Subcutaneous adipose tissue (tissue), 4 donors: ENCODE measurements around the gene UTS2B. TPM values are rescaled to one million over a fixed set of nuclear protein-coding genes. Genes with fewer than 3 reads are reported as not detected.

Experiments
- total RNA-seq, 4 donors: library from RNA; depleted of rRNA; stranded (reverse); fragments of >200 nt; gene quantifications; one replicate each; pipeline ENCODE4 v1.1.0, GENCODE V29; 2016
- TF ChIP-seq, protein P1 (sequence below): fragments of 450-650 bp; IDR thresholded peaks from one replicate; pipeline ENCODE4 v1.5.1; 2016; ENCODE audit warnings: low read depth, mild to moderate bottlenecking, control low read depth, antibody characterized with exemption, moderate library complexity

Gene UTS2B
- total RNA-seq, 4 donors from 2014 or later = 0.82 to 2.0 (median 1.1) TPM

DNA sequence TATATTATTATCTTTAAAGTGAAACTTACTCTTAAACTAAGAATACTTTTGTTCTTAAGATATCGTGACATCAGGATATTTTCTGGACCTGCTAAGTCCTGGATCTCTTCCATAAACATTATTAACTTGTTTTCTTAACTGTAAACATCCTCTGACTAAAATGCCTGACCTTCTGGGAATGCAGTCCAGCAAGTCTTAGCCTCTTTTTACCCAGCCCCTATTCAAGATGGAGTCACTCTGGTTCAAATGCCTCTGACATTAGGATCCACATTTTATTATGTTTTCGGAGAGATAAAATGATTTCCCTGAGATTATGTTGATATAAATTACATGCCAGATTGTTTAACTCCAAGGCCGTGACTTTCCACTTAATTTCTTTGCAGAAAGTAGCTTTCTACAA lies 93.7 kb downstream of the UTS2B start:
- TF ChIP-seq, protein P1, sequence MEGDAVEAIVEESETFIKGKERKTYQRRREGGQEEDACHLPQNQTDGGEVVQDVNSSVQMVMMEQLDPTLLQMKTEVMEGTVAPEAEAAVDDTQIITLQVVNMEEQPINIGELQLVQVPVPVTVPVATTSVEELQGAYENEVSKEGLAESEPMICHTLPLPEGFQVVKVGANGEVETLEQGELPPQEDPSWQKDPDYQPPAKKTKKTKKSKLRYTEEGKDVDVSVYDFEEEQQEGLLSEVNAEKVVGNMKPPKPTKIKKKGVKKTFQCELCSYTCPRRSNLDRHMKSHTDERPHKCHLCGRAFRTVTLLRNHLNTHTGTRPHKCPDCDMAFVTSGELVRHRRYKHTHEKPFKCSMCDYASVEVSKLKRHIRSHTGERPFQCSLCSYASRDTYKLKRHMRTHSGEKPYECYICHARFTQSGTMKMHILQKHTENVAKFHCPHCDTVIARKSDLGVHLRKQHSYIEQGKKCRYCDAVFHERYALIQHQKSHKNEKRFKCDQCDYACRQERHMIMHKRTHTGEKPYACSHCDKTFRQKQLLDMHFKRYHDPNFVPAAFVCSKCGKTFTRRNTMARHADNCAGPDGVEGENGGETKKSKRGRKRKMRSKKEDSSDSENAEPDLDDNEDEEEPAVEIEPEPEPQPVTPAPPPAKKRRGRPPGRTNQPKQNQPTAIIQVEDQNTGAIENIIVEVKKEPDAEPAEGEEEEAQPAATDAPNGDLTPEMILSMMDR = no peak

DNA sequence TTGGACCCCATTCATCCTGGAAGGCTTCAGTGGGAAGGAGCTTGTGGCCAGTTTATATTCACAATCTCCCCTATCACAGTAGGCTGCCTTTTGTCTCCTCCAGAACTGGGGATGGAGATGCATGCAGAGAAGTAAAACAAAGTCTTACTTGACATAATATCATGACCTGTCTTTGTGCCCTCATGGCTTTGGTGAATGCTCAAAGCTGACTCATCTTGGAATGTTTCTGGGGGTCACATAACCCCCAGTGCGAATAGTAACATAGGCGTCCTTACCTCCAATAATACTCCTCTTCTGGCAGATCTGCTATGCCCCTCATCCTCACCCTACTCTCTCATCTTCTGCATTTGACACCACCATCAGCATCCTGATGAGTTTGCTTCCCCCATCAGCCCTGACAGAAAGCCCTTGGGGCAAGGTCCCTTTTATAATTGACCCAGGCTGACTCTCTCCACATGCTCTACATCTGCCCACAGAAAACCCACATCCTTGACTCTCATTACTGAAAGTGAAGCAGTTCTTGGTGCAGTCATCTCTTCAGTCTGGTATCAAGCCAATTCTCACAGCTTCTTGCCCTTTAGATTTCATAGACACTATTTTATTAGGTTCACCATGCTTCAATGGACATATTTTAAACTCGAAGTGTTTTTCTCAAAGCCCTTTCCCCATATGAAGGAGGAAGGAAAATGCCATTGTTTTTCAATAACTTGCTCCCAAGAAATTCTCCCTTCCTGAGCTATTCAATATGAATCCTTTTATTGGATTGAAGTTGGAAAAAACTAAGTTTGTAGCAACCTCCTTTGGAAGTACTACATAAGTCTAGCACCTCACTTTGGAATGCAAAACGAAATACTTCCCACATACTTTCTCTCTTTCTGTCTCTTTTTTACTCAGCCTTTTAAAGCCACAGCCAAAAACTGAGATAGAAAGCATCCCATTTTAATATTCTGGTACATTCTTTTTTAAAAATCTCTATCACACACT lies 94.7 kb downstream of the UTS2B start:
- TF ChIP-seq, protein P1 = no peak

DNA sequence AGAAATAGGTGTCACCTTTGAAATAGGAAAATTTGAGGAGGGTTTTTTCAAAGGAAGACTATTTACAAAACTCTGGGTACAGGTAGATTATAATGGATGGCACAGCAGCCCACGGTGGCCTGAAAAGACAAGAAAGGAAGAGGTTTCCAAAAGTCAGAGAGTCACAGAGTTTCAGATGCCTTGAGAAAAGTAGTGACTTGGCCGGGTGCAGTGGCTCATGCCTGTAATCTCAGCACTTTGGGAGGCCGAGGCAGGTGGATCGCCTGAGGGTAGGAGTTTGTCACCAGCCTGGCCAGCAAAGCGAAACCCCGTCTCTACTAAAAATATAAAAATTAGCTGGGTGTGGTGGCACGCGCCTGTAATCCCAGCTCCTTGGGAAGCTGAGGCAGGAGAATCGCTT lies 96.1 kb downstream of the UTS2B start:
- TF ChIP-seq, protein P1 = no peak

DNA sequence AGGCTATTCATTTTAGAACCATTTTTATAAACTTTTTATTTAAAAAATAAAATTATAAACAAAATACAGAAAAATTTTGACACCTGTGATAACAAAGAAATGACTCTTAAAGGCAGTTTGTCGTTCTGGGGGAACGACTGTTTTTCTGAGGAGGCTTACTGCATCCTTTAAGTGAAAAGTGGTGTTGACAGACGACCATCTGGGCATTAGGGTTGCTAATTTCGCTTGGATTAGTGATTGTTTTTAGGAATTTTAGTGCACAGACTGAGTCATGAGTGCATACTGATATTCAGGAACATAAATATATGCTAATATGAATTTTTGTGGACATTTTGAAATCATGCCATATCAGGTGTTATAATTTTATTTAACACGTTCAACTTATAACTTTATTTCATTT lies 102.8 kb downstream of the UTS2B start:
- TF ChIP-seq, protein P1 = no peak

DNA sequence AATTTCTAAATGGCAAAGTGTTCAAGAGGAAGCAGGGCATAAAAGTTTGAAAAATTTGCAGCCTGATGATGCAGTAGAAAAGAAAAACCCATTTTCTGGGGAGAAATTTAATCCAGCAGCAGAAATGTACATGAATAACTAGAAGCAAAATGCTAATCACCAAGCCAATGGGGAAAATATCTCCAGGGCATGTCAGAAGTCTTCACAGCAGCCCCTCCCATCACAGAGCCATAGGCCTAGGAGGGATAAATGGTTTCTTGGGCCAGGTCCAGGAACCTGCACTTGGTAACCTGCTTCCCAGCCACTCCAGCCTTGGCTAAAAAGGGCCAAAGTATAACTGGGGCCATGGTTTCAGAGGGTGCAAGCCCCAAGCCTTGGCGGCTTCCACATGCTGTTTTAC lies 108.7 kb downstream of the UTS2B start:
- TF ChIP-seq, protein P1 = no peak

DNA sequence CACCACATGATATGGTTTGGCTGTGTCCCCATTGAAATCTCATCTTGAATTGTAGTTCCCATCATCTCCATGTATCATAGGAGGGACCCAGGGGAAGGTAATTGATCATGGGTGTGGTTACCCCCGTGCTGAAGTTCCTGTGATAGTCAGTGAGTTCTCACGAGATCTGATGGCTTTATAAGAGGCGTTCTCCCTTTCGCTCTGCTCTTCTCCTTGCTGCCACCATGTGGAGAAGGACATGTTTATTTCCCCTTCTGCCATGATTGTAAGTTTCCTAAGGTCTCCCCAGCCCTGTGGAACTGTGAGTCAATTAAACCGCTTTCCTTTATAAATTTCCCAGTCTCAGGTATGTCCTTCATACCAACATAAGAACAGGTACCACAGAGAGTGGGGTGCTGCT lies 109.4 kb downstream of the UTS2B start:
- TF ChIP-seq, protein P1 = no peak

DNA sequence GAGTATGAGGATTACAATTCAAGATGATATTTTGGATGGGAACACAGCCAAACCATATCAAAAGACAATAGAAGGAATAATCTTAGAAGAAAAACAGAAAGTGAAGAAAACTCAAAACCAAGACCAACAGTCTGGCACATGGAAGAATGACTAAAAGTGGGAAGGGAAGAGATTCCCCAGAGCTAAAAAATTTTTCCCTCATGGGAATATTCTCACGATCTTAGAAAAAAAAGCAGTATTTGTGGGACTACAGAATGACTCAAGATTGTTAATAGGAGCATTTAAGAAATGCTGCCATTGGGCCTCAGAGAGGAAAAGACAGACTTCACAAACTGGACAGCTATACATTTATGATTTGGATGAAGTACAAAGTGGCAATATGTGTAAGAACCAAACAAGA lies 113.0 kb downstream of the UTS2B start:
- TF ChIP-seq, protein P1 = no peak

Other genes with a start within 250 kb of the UTS2B start
- not detected for gene OSTN, start 131.3 kb downstream of the UTS2B start, total RNA-seq
- gene CCDC50, start 1.1 kb downstream of the UTS2B start, total RNA-seq = 100 to 1,000 TPM; 137 to 221 (median 160) TPM
- not detected for gene PYDC2, start 130.6 kb upstream of the UTS2B start, total RNA-seq